K562 (cell line): ENCODE data around the gene WDR91. TPM values are rescaled to one million over a fixed set of nuclear protein-coding genes. Genes with fewer than 3 reads are reported as not detected.
"Not testable (repeated sequence)": the region's sequence is repeated elsewhere in the genome, so short reads cannot be mapped to it uniquely, and the experiment has no call there.

ENCODE experiments used
- ATAC-seq: fragments of 200-7000 bp; cut with Tn5 transposase; 3 replicates; pipeline ENCODE4 v1.9.1; 2020; ENCODE audit warnings: moderate library complexity
- BruUV-seq: library from RNA; stranded (reverse); fragments of 400-500 nt; replicated peaks from 2 replicates; lab custom pipeline; 2021; lab: Mats Ljungman, UMichigan
- CTCF ChIA-PET: fragments of 300-600 bp; formaldehyde crosslinking; extraction: SDS; loops from one replicate; lab custom pipeline; 2021; ENCODE audit warnings: low intra/inter-chr PET ratio; lab: Yijun Ruan, JAX
- POLR2A ChIA-PET: fragments of 300-600, 350-650 bp; sonication (Branson Sonifier 250); formaldehyde crosslinking; extraction: SDS; loops from one replicate; lab custom pipeline; 2021; ENCODE audit warnings: antibody characterized with exemption, inconsistent platforms; lab: Yijun Ruan, JAX
- DNase-seq, 4 experiments: peaks; one replicate each; pipeline versions ENCODE4 v3.0.0 to v3.0.0-alpha.2; 2011 to 2018; ENCODE audit warnings: low spot score in 3 of 4, mixed read lengths in 3 of 4; ENCODE audit errors: extremely low read depth in 1 of 4
- FAIRE-seq: peaks from 2 replicates; lab custom pipeline; 2011; peaks lifted over from hg19 to GRCh38; lab: Jason Lieb, UNC
- H2AFZ ChIP-seq: 2 replicates; pipeline ENCODE4 v1.6.0; 2011; ENCODE audit warnings: low read depth, low read length, control low read depth, inconsistent platforms
- H3K27ac ChIP-seq: fragments of 200-600 bp; 3 replicates; pipeline ENCODE4 v1.8.0; 2011; ENCODE audit warnings: low read depth, mild to moderate bottlenecking, control low read depth, inconsistent platforms, low read length, moderate library complexity, mixed read lengths; ENCODE audit errors: extremely low read depth
- H3K27me3 ChIP-seq, 2 experiments: fragments of 300-600 bp in 1 of 2; 2 replicates in 1 of 2; 3 replicates in 1 of 2; pipeline versions ENCODE4 v1.6.0 to v1.8.0; 2011; ENCODE audit warnings: inconsistent platforms in 2 of 2, low read length in 2 of 2, mild to moderate bottlenecking in 1 of 2, mixed read lengths in 1 of 2, moderate library complexity in 1 of 2; ENCODE audit not compliant: control insufficient read depth in 2 of 2, insufficient read depth in 2 of 2
- H3K36me3 ChIP-seq: fragments of 300-600 bp; 3 replicates; pipeline ENCODE4 v1.8.0; 2011; ENCODE audit warnings: mild to moderate bottlenecking, low read length, inconsistent platforms; ENCODE audit not compliant: control insufficient read depth, insufficient read depth
- H3K4me1 ChIP-seq, 2 experiments: fragments of 200-600 bp in 1 of 2; replicated peaks in 1 of 2; 2 replicates in 1 of 2; 3 replicates in 1 of 2; pipeline versions ENCODE4 v1.5.1 to v1.8.0; 2011; ENCODE audit warnings: inconsistent platforms in 2 of 2, low read length in 2 of 2, mild to moderate bottlenecking in 1 of 2, mixed read lengths in 1 of 2, moderate library complexity in 1 of 2; ENCODE audit not compliant: control insufficient read depth in 2 of 2, insufficient read depth in 2 of 2
- H3K4me2 ChIP-seq: 2 replicates; pipeline ENCODE4 v1.6.1; 2011; ENCODE audit warnings: low read length, control low read depth, inconsistent platforms, mixed read lengths; ENCODE audit not compliant: insufficient read depth
- H3K4me3 ChIP-seq: fragments of 200-600 bp; sonication (generic), shearing (Covaris generic); 2 replicates; pipeline ENCODE4 v1.5.1; 2016; ENCODE audit warnings: control low read depth, inconsistent platforms
- H3K79me2 ChIP-seq: fragments of 200-600 bp; 3 replicates; pipeline ENCODE4 v1.8.0; 2011; ENCODE audit warnings: low read length, inconsistent platforms; ENCODE audit not compliant: control insufficient read depth, insufficient read depth
- H3K9ac ChIP-seq, 2 experiments: 2 replicates each; pipeline versions ENCODE4 v1.6.0 to v1.6.1; 2011; ENCODE audit warnings: low read depth in 2 of 2, low read length in 2 of 2, control low read depth in 1 of 2, inconsistent platforms in 1 of 2, mild to moderate bottlenecking in 1 of 2, mixed read lengths in 1 of 2; ENCODE audit not compliant: insufficient read depth in 1 of 2
- H3K9me1 ChIP-seq: one replicate; pipeline ENCODE4 v1.6.0; 2011; ENCODE audit warnings: inconsistent platforms, mild to moderate bottlenecking, low read length, moderate library complexity; ENCODE audit not compliant: control insufficient read depth, insufficient read depth
- H3K9me3 ChIP-seq: replicated peaks from 2 replicates; pipeline ENCODE4 v1.5.1; 2011; ENCODE audit warnings: low read depth, low read length, inconsistent platforms; ENCODE audit not compliant: control insufficient read depth, insufficient read depth
- H4K20me1 ChIP-seq: replicated peaks from 2 replicates; pipeline ENCODE4 v1.6.1; 2011; ENCODE audit warnings: low read length, inconsistent platforms, mixed read lengths; ENCODE audit not compliant: control insufficient read depth, insufficient read depth
- DPF2 ChIP-seq: fragments of 450-650 bp; IDR thresholded peaks from 2 replicates; pipeline ENCODE4 v1.6.1; 2016
- ID3 ChIP-seq, 2 experiments: fragments of 250-450 bp in 1 of 2; fragments of 450-650 bp in 1 of 2; sonication (Bioruptor Pico) in 1 of 2; IDR thresholded peaks; 2 replicates each; pipeline versions ENCODE4 v1.6.1 to v1.8.0; 2016 to 2021; ENCODE audit warnings: mild to moderate bottlenecking in 2 of 2, moderate library complexity in 2 of 2, missing compliant biosample characterization in 1 of 2, missing genetic modification characterization in 1 of 2
- KLF1 ChIP-seq: fragments of 450-650 bp; IDR thresholded peaks from 2 replicates; pipeline ENCODE4 v1.6.1; 2016; ENCODE audit warnings: missing genetic modification characterization, missing compliant biosample characterization
- MTA3 ChIP-seq: fragments of 450-650 bp; formaldehyde crosslinking; IDR thresholded peaks from 2 replicates; pipeline ENCODE4 v1.6.1; 2017; ENCODE audit warnings: mild to moderate bottlenecking, borderline replicate concordance
- NFIC ChIP-seq: fragments of 450-650 bp; IDR thresholded peaks from 2 replicates; pipeline ENCODE4 v1.6.1; 2017; ENCODE audit warnings: mild to moderate bottlenecking, inconsistent platforms
- SIN3A ChIP-seq, 2 experiments: fragments of 150-350 bp in 1 of 2; IDR thresholded peaks; 2 replicates each; pipeline ENCODE4 v1.6.1; 2011 to 2016; ENCODE audit warnings: borderline replicate concordance in 2 of 2, low read depth in 2 of 2, low read length in 2 of 2, mild to moderate bottlenecking in 2 of 2, moderate library complexity in 2 of 2; ENCODE audit not compliant: control insufficient read depth in 1 of 2
- TEAD1 ChIP-seq, 2 experiments: fragments of 450-650 bp in 1 of 2; sonication (generic) in 1 of 2; formaldehyde crosslinking; IDR thresholded peaks; 2 replicates each; pipeline versions ENCODE4 v1.4.0 to v1.8.0; 2020 to 2022; ENCODE audit warnings: mild to moderate bottlenecking in 2 of 2, missing genetic modification reagents in 1 of 2
- ZBTB2 ChIP-seq: fragments of 450-650 bp; IDR thresholded peaks from 2 replicates; pipeline ENCODE4 v1.6.1; 2016; ENCODE audit warnings: antibody characterized with exemption
- WGBS: fragments of 100-300 bp; shearing (Covaris generic); methylation state at CpG from one replicate; pipeline ENCODE4 v1.1.6; 2016; ENCODE audit warnings: low coverage, mixed read lengths; ENCODE audit not compliant: insufficient coverage; ENCODE audit errors: missing lambda C conversion rate; 5-methylcytosine and 5-hydroxymethylcytosine counted together
- in situ Hi-C: fragments of 300-500 bp; cut with MboI; formaldehyde crosslinking; loops from 4 replicates; pipeline ENCODE4 v1.15.0; 2018; ENCODE audit warnings: inconsistent platforms, mixed read lengths
- intact Hi-C: fragments of 100-400 bp; cut with micrococcal nuclease; formaldehyde crosslinking; loops from 2 replicates; pipeline ENCODE4 v1.14.2; 2022
- polyA plus RNA-seq, 8 experiments: library from polyadenylated mRNA; depleted of rRNA in 4 of 8; stranded (reverse) in 5 of 8; unstranded in 3 of 8; fragments of >200 nt; fragmentation: Nextera tagmentation in 2 of 8; fragmentation: Illumina TruSeq in 1 of 8; extraction: Ambion mirVana in 2 of 8; extraction: Trizol in 1 of 8; gene quantifications; 2 replicates each; pipeline versions ENCODE4 v1.2.1 to v1.2.3, GENCODE V29; 2011 to 2014; ENCODE audit warnings: inconsistent platforms in 1 of 8, missing spikeins in 1 of 8
- total RNA-seq, 7 experiments: library from RNA; depleted of rRNA in 6 of 7; stranded (reverse); fragments of >200 nt in 6 of 7; fragmentation: Illumina TruSeq in 2 of 7; extraction: Trizol in 2 of 7; gene quantifications; 2 replicates each; pipeline versions ENCODE4 v1.2.1 to v1.2.3, GENCODE V29; 2011 to 2021; ENCODE audit warnings: low replicate concordance in 1 of 7
- TF ChIP-seq, protein P1 (sequence below), 2 experiments: fragments of 200-800 bp in 1 of 2; sonication (Bioruptor generic) in 1 of 2; sonication (generic) in 1 of 2; formaldehyde crosslinking in 1 of 2; IDR thresholded peaks in 1 of 2; conservative IDR thresholded peaks in 1 of 2; 2 replicates each; pipeline versions ENCODE4 v1.5.0 to v1.6.1; 2016 to 2020; ENCODE audit warnings: missing compliant biosample characterization in 1 of 2, missing genetic modification characterization in 1 of 2, missing genetic modification reagents in 1 of 2
- TF ChIP-seq, protein P2 (sequence below): sonication (generic); formaldehyde crosslinking; IDR thresholded peaks from 2 replicates; pipeline ENCODE4 v1.8.0; 2022; ENCODE audit warnings: mild to moderate bottlenecking, missing genetic modification reagents, borderline replicate concordance

The WDR91 gene
- total and polyA plus RNA-seq, 9 of the 15 experiments (the other 6 are each of a cell fraction or from before 2014, with no cell fraction given) = 1.9 to 18.2 (median 9.8) TPM

- 54% methylated on average over 27 of the region's 30 CpGs for WGBS
- TSS peak; percentile 82 for BruUV-seq
- intact Hi-C loops; H3K79me2 ChIP-seq; H3K9me1 ChIP-seq; H3K36me3 ChIP-seq; H3K9me3 ChIP-seq; DNase-seq; FAIRE-seq; CTCF ChIA-PET; ATAC-seq; in situ Hi-C loops; H4K20me1 ChIP-seq; H3K27me3 ChIP-seq; TF ChIP-seq ID3 (CRISPR knock-in tag; IDR thresholded peaks at IDR 0.05): not testable (repeated sequence)
- Histone ChIP-seq H3K4me3 (peak overlapping the region; percentile 90), H3K27ac (peak overlapping the region; percentile 64), H3K4me2 (peak overlapping the region; percentile 100), H3K4me1 (peaks cover 16 to 27% of the 10 kb centered on the region in 2 experiments), H3K9ac (peak overlapping the region; percentile 76 to 96), H2AFZ (peak overlapping the region; percentile 100)
- POLR2A ChIA-PET = interaction anchor here (1.2 to 2.0 kb wide), 2 partner anchors 18 to 225 kb away, joined by 3 to 6 read pairs; no protein-coding TSS in a partner anchor
- TF ChIP-seq KLF1 (tag) (peak; percentile 27; the same call in 1 of the 2 replicates), ZBTB2 (0 out of 2 replicates have a peak, but pooled peaks have one; percentile 73), TEAD1 (CRISPR knock-in tag; IDR thresholded peaks at IDR 0.05) (0 out of 4 replicates have a peak, but pooled peaks of 1 of the 2 experiments have one; percentile 33), DPF2 (0 out of 2 replicates have a peak, but pooled peaks have one; percentile 19), NFIC (0 out of 2 replicates have a peak, but pooled peaks have one; percentile 4), MTA3 (peak; percentile 48; the same call in 1 of the 2 replicates), ID3 (tag; IDR thresholded peaks at IDR 0.05) (0 out of 2 replicates have a peak, but pooled peaks have one; percentile 34), SIN3A (IDR thresholded peaks at IDR 0.05; ENCODE audit: borderline replicate concordance in 2 of 2, control insufficient read depth in 1 of 2, low read depth in 2 of 2, low read length in 2 of 2) (0 out of 4 replicates have a peak, but pooled peaks of 1 of the 2 experiments have one; percentile 17)
- TF ChIP-seq, protein P1, sequence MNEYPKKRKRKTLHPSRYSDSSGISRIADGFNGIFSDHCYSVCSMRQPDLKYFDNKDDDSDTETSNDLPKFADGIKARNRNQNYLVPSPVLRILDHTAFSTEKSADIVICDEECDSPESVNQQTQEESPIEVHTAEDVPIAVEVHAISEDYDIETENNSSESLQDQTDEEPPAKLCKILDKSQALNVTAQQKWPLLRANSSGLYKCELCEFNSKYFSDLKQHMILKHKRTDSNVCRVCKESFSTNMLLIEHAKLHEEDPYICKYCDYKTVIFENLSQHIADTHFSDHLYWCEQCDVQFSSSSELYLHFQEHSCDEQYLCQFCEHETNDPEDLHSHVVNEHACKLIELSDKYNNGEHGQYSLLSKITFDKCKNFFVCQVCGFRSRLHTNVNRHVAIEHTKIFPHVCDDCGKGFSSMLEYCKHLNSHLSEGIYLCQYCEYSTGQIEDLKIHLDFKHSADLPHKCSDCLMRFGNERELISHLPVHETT (CRISPR knock-in tag; conservative IDR thresholded peaks at IDR 0.05 in 1 of 2, IDR thresholded peaks at IDR 0.05 in 1 of 2) = peak in 1 of 2 experiments; percentile 64; a peak in 1 of 4 replicates
- TF ChIP-seq, protein P2, sequence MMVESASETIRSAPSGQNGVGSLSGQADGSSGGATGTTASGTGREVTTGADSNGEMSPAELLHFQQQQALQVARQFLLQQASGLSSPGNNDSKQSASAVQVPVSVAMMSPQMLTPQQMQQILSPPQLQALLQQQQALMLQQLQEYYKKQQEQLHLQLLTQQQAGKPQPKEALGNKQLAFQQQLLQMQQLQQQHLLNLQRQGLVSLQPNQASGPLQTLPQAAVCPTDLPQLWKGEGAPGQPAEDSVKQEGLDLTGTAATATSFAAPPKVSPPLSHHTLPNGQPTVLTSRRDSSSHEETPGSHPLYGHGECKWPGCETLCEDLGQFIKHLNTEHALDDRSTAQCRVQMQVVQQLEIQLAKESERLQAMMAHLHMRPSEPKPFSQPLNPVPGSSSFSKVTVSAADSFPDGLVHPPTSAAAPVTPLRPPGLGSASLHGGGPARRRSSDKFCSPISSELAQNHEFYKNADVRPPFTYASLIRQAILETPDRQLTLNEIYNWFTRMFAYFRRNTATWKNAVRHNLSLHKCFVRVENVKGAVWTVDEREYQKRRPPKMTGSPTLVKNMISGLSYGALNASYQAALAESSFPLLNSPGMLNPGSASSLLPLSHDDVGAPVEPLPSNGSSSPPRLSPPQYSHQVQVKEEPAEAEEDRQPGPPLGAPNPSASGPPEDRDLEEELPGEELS (CRISPR knock-in tag) = peak; percentile 52; the same call in 1 of the 2 replicates
Measured at GRCh38 chr7:135211946-135212685, 790 bp upstream of the WDR91 start.
